ENCODE data around the gene RANGRF.

GRCh38 chr17:8290043-8290442 is 1.6 kb downstream of the RANGRF start:
- TF ChIP-seq CTCF (IDR thresholded peaks at IDR 0.05; ENCODE audit: low read depth, low read length) (no peak), EZH2phosphoT487 (IDR thresholded peaks at IDR 0.05; ENCODE audit: low read depth) (no peak)

All from OCI-LY3 (cell line).